Naive thymus-derived CD4-positive, alpha-beta T cell (primary cell): ENCODE measurements around the gene SLX4IP. TPM values are rescaled to one million over a fixed set of nuclear protein-coding genes. Genes with fewer than 3 reads are reported as not detected.

ENCODE experiments used
- ATAC-seq: fragments of 150-1000 bp; cut with Tn5 transposase; 2 replicates; pipeline ENCODE4 v1.10.0; 2021; ENCODE audit warnings: mild to moderate bottlenecking, moderate library complexity
- CTCF ChIA-PET: fragments of 350-600 bp; sonication (Branson Sonifier 250); formaldehyde crosslinking; loops from one replicate; lab custom pipeline; 2021; ENCODE audit warnings: antibody characterized with exemption; lab: Charles Lee
- POLR2A ChIA-PET: fragments of 350-600 bp; sonication (Branson Sonifier 250); formaldehyde crosslinking; loops from one replicate; lab custom pipeline; 2021; ENCODE audit warnings: antibody characterized with exemption, inconsistent platforms; lab: Charles Lee
- DNase-seq, 9 donors: peaks; one replicate each; pipeline versions ENCODE4 v3.0.0 to v3.0.0-alpha.2; 2020 to 2022; ENCODE audit warnings: mixed read lengths in 1 of 9
- H3K27ac ChIP-seq: one replicate; pipeline ENCODE4 v1.7.0; 2013; ENCODE audit warnings: mild to moderate bottlenecking, low read depth, low read length, moderate library complexity
- H3K27me3 ChIP-seq, 2 donors: one replicate each; pipeline ENCODE4 v1.7.0; 2013; ENCODE audit warnings: low read length in 2 of 2, mild to moderate bottlenecking in 2 of 2, moderate library complexity in 2 of 2; ENCODE audit not compliant: control insufficient read depth in 2 of 2, insufficient read depth in 2 of 2
- H3K36me3 ChIP-seq, 3 experiments: 1 replicate in 2 of 3; 2 replicates in 1 of 3; pipeline ENCODE4 v1.7.0; 2013; ENCODE audit warnings: low read length in 3 of 3, mild to moderate bottlenecking in 3 of 3, moderate library complexity in 1 of 3; ENCODE audit not compliant: insufficient read depth in 3 of 3, control insufficient read depth in 2 of 3
- H3K4me1 ChIP-seq, 2 donors: one replicate each; pipeline ENCODE4 v1.7.0; 2013; ENCODE audit warnings: low read length in 2 of 2, mild to moderate bottlenecking in 2 of 2, moderate library complexity in 1 of 2; ENCODE audit not compliant: control insufficient read depth in 2 of 2, insufficient read depth in 2 of 2
- H3K4me3 ChIP-seq: 2 replicates; pipeline ENCODE4 v1.7.0; 2013; ENCODE audit warnings: mild to moderate bottlenecking, low read length
- H3K9me3 ChIP-seq, 3 experiments: 1 replicate in 2 of 3; 2 replicates in 1 of 3; pipeline ENCODE4 v1.7.0; 2013; ENCODE audit warnings: low read length in 3 of 3; ENCODE audit not compliant: control insufficient read depth in 2 of 3
- H3K27ac Mint-ChIP-seq, 9 donors: one replicate each; pipeline ENCODE4 v1.8.0; 2020 to 2022; ENCODE audit warnings: mixed read lengths in 9 of 9, mild to moderate bottlenecking in 8 of 9, moderate library complexity in 5 of 9, inconsistent platforms in 2 of 9
- H3K27me3 Mint-ChIP-seq, 5 donors: one replicate each; pipeline ENCODE4 v1.8.0; 2021 to 2022; ENCODE audit warnings: mixed read lengths in 5 of 5, mild to moderate bottlenecking in 1 of 5
- H3K36me3 Mint-ChIP-seq, 5 donors: one replicate each; pipeline ENCODE4 v1.8.0; 2020 to 2022; ENCODE audit warnings: mixed read lengths in 5 of 5, mild to moderate bottlenecking in 3 of 5, inconsistent platforms in 1 of 5
- H3K4me1 Mint-ChIP-seq, 7 donors: one replicate each; pipeline ENCODE4 v1.8.0; 2020 to 2022; ENCODE audit warnings: mixed read lengths in 7 of 7, mild to moderate bottlenecking in 3 of 7, inconsistent platforms in 1 of 7
- H3K4me3 Mint-ChIP-seq, 10 donors: one replicate each; pipeline ENCODE4 v1.8.0; 2020 to 2022; ENCODE audit warnings: mild to moderate bottlenecking in 10 of 10, mixed read lengths in 10 of 10, moderate library complexity in 6 of 10, inconsistent platforms in 2 of 10
- H3K9me3 Mint-ChIP-seq, 11 donors: one replicate each; pipeline ENCODE4 v1.8.0; 2020 to 2022; ENCODE audit warnings: mixed read lengths in 11 of 11, mild to moderate bottlenecking in 4 of 11, inconsistent platforms in 1 of 11, moderate library complexity in 1 of 11
- intact Hi-C, 2 donors: fragments of 100-400 bp; cut with micrococcal nuclease; formaldehyde crosslinking; loops; one replicate each; pipeline ENCODE4 v1.15.1; 2023
- polyA plus RNA-seq, 2 donors: library from polyadenylated mRNA; unstranded; fragments of 300-500 nt; fragmentation: Illumina TruSeq; gene quantifications; one replicate each; pipeline ENCODE4 v1.2.3, GENCODE V29; 2021
- total RNA-seq, 6 experiments: library from RNA in 5 of 6; stranded (reverse) in 5 of 6; gene quantifications; 1 replicate in 5 of 6; 2 replicates in 1 of 6; pipeline ENCODE4 v1.2.3 and lab custom pipeline; 2021 to 2026

The SLX4IP gene
- total and polyA plus RNA-seq, 7 experiments from 2014 or later: 1.6 to 8.2 (median 5.3) TPM

DNA sequence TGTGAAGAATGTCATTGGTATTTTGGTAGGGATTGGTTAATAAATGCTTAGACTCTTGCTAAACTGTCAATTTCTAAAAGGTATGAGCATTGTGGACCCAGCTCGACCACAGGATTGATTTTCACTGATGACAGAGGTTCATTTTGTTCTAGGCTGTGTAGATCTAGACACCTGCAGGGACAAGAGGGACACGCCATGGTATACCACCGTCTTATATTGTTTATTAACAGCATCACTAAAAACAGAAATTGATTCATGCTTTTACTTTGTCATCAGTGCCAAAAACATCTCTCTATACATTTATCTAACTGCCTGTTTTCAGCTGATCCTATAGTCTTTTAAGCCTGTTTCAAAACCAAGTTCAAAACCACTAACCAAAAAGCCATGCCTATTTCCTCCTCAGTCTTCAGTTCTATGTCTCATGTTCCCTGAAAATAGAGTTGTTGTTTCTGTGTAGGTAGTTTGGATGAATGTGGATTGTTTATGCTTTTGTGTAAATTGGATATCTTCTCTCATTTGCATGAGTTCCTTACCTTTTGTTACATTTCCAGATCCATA, 128.9 kb downstream of the SLX4IP start:
- Mint-ChIP-seq H3K4me1 (peaks cover 6 to 47% (median 8%) of the 10 kb centered on the region in 7 donors), H3K27ac (peak overlapping the region in 1 of 9 donors; percentile 24), H3K27me3 (no peaks in the 10 kb centered on the region), H3K4me3 (peak overlapping the region in 1 of 10 donors; percentile 52), H3K9me3 (peaks cover 0 to 7% (median 0%) of the 10 kb centered on the region in 11 donors), H3K36me3 (peaks cover 19 to 79% (median 57%) of the 10 kb centered on the region in 5 donors)
- Histone ChIP-seq H3K4me1 (peaks cover 0 to 10% of the 10 kb centered on the region in 2 donors), H3K36me3 (no peaks in the 10 kb centered on the region), H3K9me3 (no peaks in the 10 kb centered on the region), H3K27ac (no peak overlapping the region), H3K4me3 (no peak overlapping the region), H3K27me3 (no peaks in the 10 kb centered on the region)
- POLR2A ChIA-PET: no interaction called here
- intact Hi-C loops: loop anchor here in 1 of 2 donors (5.0 kb wide), 1 partner anchor 33 kb away; no protein-coding TSS in a partner anchor
- CTCF ChIA-PET: no interaction called here
- DNase-seq (no peak), ATAC-seq (no peak)

DNA sequence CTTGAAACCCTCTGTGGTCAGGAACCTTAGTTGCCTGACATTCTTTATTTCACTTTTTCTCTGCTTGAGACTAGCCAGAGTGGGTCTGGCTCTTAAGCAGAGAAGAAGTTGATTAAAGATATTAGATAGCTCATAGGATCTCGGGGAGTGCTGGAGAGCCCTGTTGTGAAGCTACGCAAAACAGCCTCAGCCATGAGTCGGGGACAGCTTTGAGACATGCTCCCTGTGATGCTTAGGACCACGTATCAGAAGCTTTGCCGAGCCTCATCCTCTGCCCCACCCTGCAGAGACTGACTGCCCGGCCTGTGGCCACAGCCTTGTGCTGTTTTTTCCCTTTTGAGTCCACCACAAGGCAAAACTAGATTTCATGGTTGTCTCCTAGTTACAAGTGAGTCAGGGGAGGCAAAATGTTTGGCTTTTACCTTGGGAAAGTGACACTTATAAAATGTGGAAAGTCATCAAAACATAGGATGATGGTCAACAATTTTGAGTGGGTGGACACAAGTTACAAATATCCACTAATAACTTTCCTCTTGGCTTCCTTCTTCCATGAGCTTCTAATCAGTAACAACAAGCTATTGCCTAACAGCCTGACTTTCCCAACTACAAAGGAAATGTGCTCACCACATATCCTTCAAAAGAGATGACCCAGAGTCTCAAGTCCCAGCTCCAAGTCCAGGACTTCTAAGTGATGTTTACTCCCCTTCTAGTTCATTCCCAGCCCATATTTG, 130.3 kb downstream of the SLX4IP start:
- H3K36me3 Mint-ChIP-seq: peaks cover 23 to 83% (median 64%) of the 10 kb centered on the region in 5 donors
- H3K4me1 Mint-ChIP-seq: peaks cover 6 to 35% (median 13%) of the 10 kb centered on the region in 7 donors
- no peak overlapping the region for H3K27ac Mint-ChIP-seq

DNA sequence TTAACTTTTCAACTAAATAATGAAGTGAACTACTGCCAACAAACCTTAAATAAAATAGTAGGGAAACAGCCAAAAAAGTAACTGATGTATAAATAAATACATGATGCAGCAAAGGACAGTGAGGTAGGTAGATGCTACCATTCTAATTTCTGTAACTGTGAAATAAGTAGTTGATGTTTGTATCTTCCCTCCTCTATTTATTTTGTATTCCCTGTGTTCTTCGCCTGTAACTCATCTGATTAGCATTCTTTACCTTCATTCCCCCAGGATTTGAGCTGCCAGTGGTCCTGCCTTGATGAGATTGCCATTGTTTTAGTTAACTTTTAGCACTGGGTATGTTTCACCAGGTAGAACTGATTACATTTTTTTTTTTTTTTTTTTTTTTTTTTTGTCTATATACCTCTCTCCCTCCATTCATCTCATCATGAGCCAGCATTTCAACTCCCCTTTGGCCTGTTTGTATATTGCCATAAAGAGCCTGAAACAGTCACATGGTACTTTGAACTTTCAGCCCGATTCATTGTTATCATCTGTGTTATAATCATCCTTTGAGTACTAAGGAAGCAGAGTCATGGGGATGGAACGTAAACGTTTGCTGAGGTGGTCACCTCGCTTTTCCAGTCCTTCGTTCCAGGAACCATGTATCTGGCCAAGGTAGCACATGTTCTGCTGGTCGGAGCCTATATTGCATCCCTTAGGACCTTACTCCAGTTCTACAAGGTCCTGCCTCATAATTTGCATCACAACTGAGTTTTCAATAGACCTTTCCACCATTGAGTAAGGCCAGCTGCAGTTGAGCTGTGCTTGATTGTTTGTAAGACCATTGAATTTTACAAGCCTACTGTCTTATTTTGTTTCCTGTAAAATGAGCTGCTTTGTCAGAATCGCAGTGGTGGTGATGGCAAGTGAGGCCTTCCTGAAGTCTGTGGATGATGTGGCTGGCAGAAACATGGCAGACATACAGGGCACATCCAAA, 131.1 kb downstream of the SLX4IP start:
- Histone ChIP-seq H3K4me3 (no peak overlapping the region), H3K27me3 (no peaks in the 10 kb centered on the region), H3K9me3 (no peaks in the 10 kb centered on the region), H3K4me1 (peaks cover 0 to 10% of the 10 kb centered on the region in 2 donors), H3K27ac (no peak overlapping the region), H3K36me3 (no peaks in the 10 kb centered on the region)
- CTCF ChIA-PET: no interaction called here
- no peaks in the 10 kb centered on the region for H3K27me3 Mint-ChIP-seq
- peaks cover 6 to 36% (median 14%) of the 10 kb centered on the region in 7 donors for H3K4me1 Mint-ChIP-seq
- H3K9me3 Mint-ChIP-seq: peaks cover 0 to 7% (median 0%) of the 10 kb centered on the region in 11 donors
- no peak overlapping the region for H3K4me3 Mint-ChIP-seq
- peaks cover 23 to 77% (median 60%) of the 10 kb centered on the region in 5 donors for H3K36me3 Mint-ChIP-seq
- ATAC-seq: no peak
- intact Hi-C loops: no loop called here
- DNase-seq: no peak
- POLR2A ChIA-PET: interaction anchor here (0.6 kb wide), 1 partner anchor 422 kb away, joined by 3 read pairs; no protein-coding TSS in a partner anchor
- no peak overlapping the region for H3K27ac Mint-ChIP-seq

More for the DNA sequence above, 130.3 kb downstream of the SLX4IP start:
- no peaks in the 10 kb centered on the region for H3K27me3 ChIP-seq
- no peak overlapping the region for H3K4me3 ChIP-seq
- Mint-ChIP-seq H3K9me3 (peaks cover 0 to 7% (median 0%) of the 10 kb centered on the region in 11 donors), H3K27me3 (no peaks in the 10 kb centered on the region), H3K4me3 (no peak overlapping the region)
- no peaks in the 10 kb centered on the region for H3K9me3 ChIP-seq
- DNase-seq: no peak
- CTCF ChIA-PET: no interaction called here
- no peak overlapping the region for H3K27ac ChIP-seq
- no peaks in the 10 kb centered on the region for H3K36me3 ChIP-seq
- POLR2A ChIA-PET: no interaction called here
- intact Hi-C loops: no loop called here
- peaks cover 0 to 10% of the 10 kb centered on the region in 2 donors for H3K4me1 ChIP-seq
- no peak for ATAC-seq

DNA sequence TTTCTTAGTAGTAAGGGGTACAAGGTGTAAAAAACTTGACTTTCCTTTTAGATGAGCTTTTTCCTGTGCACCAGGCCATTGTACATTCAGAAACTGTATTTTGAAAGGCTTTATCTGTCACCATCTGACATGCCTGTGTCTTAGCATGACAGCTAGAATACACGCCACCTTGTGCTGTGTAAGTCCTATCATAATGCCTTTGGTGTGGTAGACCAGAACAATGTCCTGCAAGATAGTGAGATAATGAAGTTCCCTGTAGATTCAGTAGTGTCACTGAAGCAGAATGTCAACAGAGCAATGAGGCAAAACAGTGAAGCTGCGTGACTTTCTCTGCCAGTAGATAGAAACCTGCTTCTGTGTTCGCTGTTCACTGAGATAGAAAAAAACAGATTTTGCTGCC, 132.9 kb downstream of the SLX4IP start:
- Mint-ChIP-seq H3K27ac (no peak overlapping the region), H3K27me3 (no peaks in the 10 kb centered on the region), H3K36me3 (peaks cover 21 to 70% (median 58%) of the 10 kb centered on the region in 5 donors), H3K4me1 (peaks cover 6 to 46% (median 25%) of the 10 kb centered on the region in 7 donors), H3K4me3 (no peak overlapping the region), H3K9me3 (peaks cover 0 to 3% (median 0%) of the 10 kb centered on the region in 11 donors)
- no peak overlapping the region for H3K4me3 ChIP-seq
- DNase-seq (no peak), ATAC-seq (peak; percentile 63)
- H3K27ac ChIP-seq: no peak overlapping the region
- CTCF ChIA-PET: no interaction called here
- intact Hi-C loops: no loop called here
- no peaks in the 10 kb centered on the region for H3K27me3 ChIP-seq
- H3K36me3 ChIP-seq: no peaks in the 10 kb centered on the region
- H3K9me3 ChIP-seq: no peaks in the 10 kb centered on the region
- POLR2A ChIA-PET: no interaction called here
- H3K4me1 ChIP-seq: peaks cover 0 to 13% of the 10 kb centered on the region in 2 donors

DNA sequence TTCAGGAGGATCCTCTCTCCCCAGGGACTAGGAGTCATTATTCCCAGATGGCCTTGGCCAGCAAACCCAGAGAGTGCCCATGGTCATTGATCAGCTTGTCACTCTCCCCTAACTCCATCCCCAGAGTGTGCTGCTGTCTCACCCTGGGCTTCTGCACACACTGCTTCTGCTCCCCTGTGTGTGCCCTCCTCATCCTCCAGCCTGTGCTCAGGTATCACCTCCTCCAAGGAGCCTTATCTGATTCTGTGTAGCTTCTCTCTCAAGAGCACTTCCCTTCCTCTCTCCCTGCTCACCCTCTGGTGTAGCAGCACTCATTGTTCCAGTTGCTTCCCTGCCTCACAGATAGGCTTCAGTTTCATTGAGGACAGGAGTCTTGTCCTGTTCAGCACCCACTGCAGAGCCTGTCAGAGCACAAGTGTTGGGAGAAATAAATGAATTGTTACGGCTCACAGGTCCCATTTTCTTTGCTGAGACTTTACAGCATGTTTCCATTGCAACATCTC, 136.3 kb downstream of the SLX4IP start:
- DNase-seq (no peak), ATAC-seq (no peak)
- Mint-ChIP-seq H3K27me3 (no peaks in the 10 kb centered on the region), H3K9me3 (peaks cover 0 to 2% (median 0%) of the 10 kb centered on the region in 11 donors), H3K27ac (peak overlapping the region in 3 of 9 donors; percentile 2 to 42 (median 27)), H3K4me1 (peaks cover 0 to 27% (median 16%) of the 10 kb centered on the region in 7 donors), H3K4me3 (peak overlapping the region in 2 of 10 donors; percentile 4 to 39), H3K36me3 (peaks cover 13 to 65% (median 58%) of the 10 kb centered on the region in 5 donors)
- Histone ChIP-seq H3K27me3 (no peaks in the 10 kb centered on the region), H3K36me3 (no peaks in the 10 kb centered on the region), H3K27ac (no peak overlapping the region), H3K4me3 (no peak overlapping the region), H3K4me1 (peaks cover 0 to 13% of the 10 kb centered on the region in 2 donors), H3K9me3 (no peaks in the 10 kb centered on the region)
- POLR2A ChIA-PET: no interaction called here
- intact Hi-C loops: no loop called here
- CTCF ChIA-PET: interaction anchor here (0.7 kb wide), 1 partner anchor 14 kb away, joined by 3 read pairs; no protein-coding TSS in a partner anchor

DNA sequence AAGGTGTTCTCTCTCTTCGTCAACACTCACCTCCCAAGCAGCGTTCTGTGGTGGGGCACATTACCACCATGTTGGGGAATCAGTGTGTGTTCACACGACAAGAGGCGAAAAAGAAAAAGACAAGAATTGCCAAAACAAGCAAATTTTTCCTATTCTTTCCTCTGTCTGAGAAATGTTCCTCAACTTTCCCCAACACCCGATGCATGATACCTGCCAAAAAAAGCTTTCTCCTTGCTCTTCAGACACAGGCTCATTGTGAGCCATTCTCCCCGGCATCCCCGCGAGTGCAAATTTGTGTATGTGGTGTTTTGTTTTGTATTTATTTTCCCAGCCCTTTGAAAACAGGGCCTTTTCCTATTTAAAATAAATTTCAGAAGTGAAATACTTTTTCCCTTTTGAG, 137.7 kb downstream of the SLX4IP start:
- Mint-ChIP-seq H3K27ac (no peak overlapping the region), H3K4me3 (no peak overlapping the region), H3K36me3 (peaks cover 13 to 51% (median 45%) of the 10 kb centered on the region in 5 donors), H3K4me1 (peaks cover 0 to 24% (median 16%) of the 10 kb centered on the region in 7 donors), H3K9me3 (peaks cover 0 to 2% (median 0%) of the 10 kb centered on the region in 11 donors), H3K27me3 (no peaks in the 10 kb centered on the region)
- DNase-seq: no peak
- H3K36me3 ChIP-seq: no peaks in the 10 kb centered on the region
- H3K4me3 ChIP-seq: no peak overlapping the region
- CTCF ChIA-PET: no interaction called here
- peaks cover 0 to 10% of the 10 kb centered on the region in 2 donors for H3K4me1 ChIP-seq
- H3K27ac ChIP-seq: no peak overlapping the region
- no peaks in the 10 kb centered on the region for H3K9me3 ChIP-seq
- no peaks in the 10 kb centered on the region for H3K27me3 ChIP-seq
- POLR2A ChIA-PET: no interaction called here
- intact Hi-C loops: no loop called here
- no peak for ATAC-seq
